Bone marrow (tissue), 2 donors: Measurements from ENCODE around the gene CREB5.

ENCODE experiments used
- DNase-seq, 2 donors: peaks; one replicate each; lab custom pipeline; 2025; lab: John Stamatoyannopoulos, UW

The CREB5 gene

DNA sequence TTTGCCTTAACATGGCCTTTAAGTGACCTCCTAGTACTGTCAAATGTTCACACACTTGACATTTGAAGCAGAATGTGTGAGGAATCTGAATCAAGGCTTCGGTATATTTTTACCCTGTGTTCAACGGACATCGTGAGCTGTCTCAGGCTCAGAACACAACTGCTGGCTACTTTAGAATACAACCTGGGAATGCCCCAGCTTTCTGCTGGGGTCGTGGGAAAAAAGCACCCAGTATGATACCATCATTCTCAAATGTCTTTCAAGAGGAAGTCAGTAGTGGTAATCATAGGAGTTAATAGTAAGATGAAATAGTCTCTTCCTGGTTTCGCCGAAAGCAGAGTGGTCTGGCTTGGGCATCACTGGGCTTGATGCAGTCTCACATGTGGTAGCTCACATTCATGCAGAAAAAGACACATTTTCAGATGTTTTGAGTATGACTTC, 67.2 kb downstream of the CREB5 start:
- DNase-seq, result no peak

- no peak for DNase-seq
These were observed 68.3 kb downstream of the CREB5 start for GRCh38 chr7:28480595-28480994.

GRCh38 chr7:28481091-28481926, 69.0 kb downstream of the CREB5 start:
- DNase-seq, result no peak

GRCh38 chr7:28483112-28483511, 70.8 kb downstream of the CREB5 start:
- DNase-seq, result no peak

DNA sequence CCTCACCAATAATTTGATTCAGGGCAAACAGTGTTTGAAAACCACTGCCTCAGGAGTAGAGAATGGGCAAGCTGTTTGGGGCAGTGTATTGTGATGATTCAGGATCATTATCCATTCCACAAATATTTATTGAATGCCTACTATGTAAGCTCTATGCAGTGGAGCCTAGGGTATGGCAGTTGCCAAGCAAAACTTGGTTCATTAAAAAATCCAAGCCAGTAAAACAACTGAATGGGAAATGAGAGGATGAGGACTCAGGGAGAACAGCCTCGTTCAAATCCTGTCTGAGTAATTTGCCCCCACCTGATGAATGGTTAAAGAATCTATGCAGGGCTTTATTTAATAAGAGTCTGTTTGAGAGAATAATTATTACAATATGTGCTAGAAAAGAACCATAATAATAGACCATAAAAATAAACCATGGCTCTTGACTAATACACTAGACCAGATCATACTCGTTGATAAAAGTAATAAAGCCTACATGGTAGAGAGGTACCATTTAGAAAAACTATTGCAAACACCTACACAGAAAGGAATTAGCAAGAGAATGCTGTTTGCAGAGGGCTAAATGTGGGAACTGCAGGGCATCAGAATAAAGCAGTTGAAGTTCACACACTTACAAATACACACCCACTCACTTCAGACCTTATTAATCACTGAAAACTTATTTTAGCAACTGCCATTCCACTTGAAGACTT, 71.7 kb downstream of the CREB5 start:
- DNase-seq, result no peak

GRCh38 chr7:28484606-28484935, 72.3 kb downstream of the CREB5 start:
- no peak for DNase-seq

GRCh38 chr7:28487487-28487886, 75.2 kb downstream of the CREB5 start:
- DNase-seq, result no peak

DNA sequence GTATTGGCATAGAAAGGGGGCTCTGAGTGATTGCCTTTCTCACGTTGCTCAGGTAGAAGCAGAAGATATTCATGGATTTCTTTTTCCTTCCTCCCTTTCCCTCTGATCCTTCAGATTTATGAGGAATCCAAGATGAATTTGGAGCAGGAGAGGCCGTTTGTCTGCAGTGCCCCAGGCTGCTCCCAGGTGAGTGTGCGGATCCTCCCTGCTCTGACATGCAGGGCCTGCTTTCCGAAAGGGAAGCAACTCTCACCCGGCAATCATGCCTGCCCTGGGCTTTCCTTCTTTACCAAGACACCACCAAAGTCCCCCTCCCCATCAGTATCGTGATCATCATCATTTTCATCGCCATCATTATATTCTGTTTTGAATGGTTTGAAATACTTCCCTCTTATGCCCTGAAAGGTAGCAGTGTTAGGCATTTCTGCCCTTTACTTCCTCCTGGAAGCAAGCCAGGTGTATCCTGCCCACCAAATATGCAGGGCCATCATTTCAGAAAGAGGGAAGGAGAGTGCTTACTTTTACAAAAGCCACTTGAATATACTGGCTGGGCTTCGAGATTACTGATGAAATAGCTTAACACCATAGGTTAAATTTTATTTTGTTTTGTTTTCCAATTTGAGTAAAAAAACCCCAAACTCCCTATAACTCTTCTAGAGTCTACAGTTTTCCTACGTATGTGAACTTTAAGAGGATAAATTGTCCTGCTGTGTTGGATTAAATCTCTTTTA, 75.9 kb downstream of the CREB5 start:
- no peak for DNase-seq

- no peak for DNase-seq
These were observed 78.5 kb downstream of the CREB5 start for GRCh38 chr7:28490831-28491230.

- no peak for DNase-seq
These were observed 81.2 kb downstream of the CREB5 start for GRCh38 chr7:28493477-28493876.

DNA sequence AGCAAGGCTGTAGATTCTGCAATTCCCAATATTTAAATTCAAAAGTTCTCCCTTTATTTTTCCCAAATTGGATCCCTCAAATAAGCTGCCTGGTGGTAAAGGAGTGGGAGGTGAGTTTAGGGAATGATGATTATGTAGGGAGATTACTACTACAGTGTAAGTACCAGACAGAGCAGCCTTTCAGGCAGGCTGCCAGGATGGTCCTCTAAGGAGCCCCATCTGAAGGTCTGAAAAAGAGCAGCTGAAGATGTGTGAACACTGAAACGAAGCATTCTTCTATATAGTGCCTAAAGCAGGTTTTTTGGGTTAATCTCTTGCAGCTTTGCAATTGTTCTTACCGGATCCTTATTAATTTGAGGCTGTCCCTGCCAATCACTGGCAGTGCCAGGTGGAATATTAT, 84.7 kb downstream of the CREB5 start:
- no peak for DNase-seq

DNA sequence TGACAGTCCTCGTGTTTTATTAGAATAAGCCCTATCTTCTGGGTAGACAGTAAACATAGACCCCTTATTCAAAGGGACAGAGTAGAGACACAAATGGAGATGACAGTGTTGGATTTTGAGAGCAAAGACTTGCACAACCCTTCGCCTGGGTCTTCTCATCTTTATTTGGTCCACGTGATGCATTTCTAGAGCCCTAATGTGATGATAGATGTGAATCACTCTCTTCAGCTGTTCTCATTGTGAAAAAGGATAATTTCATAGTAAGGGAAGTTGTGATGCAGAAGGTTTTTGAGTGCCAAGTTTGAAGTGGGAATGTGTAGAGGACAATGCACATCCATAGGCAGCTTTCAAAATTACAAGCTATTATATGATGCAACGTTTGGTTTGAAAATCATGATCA, 86.3 kb downstream of the CREB5 start:
- no peak for DNase-seq

DNA sequence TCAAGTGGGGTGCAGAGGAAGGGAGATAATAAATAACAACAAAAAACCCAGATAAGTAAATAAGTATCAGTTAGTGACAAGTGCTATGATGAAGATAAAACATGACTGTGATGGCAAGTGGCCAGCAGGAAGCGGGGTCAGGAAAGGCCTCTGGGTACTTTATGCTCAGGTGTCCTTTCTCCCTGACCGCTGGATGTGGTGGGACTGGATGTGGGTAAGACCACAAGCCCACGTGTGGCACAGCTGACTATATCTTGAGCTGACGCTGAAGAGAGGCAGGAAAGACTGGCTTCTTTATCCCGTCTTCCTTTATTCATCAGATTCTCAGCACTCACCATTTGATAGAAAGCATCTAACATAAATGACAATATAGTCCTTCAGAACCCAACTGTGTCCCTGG, 87.8 kb downstream of the CREB5 start:
- no peak for DNase-seq

DNA sequence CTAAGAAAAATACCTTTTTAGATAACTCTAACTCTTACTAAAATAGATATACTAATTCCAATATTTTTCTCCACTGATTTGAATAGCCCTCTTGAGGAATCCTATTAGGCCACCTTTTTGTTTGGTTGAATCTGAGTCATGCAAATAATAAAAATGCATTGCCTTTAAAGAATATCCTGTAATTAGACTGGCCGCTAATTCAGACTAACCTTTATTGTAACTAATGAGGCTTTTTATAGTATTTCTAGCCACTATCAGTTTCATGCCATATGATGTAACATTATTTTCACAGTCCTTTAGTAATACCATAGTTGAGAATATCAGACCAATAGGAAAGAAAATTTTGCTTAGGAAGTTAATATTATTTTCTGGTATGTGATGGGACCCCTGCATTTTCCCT, 90.1 kb downstream of the CREB5 start:
- DNase-seq, result no peak

- DNase-seq, result no peak
These were observed 91.1 kb downstream of the CREB5 start for GRCh38 chr7:28503396-28503795.

- no peak for DNase-seq
These were observed 92.7 kb downstream of the CREB5 start for GRCh38 chr7:28505014-28505413.

DNA sequence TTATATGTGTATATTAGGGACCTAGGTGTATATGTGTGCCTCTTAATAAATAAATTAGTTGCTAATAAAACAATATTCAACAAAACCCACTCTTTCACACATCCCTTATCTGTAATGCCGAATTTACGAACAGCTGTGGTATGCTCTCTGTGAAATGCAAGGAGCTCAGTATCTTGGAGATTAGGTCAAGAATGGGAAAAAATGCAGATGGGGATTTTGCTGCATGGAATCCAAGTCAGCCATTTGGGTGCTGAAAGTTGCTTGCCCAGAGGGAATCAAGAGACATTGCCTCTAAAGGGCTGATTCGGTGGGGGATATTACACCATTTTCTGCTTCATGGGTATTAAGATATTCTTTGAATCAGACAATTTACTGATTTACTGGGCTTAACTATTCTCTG, 93.5 kb downstream of the CREB5 start:
- no peak for DNase-seq

DNA sequence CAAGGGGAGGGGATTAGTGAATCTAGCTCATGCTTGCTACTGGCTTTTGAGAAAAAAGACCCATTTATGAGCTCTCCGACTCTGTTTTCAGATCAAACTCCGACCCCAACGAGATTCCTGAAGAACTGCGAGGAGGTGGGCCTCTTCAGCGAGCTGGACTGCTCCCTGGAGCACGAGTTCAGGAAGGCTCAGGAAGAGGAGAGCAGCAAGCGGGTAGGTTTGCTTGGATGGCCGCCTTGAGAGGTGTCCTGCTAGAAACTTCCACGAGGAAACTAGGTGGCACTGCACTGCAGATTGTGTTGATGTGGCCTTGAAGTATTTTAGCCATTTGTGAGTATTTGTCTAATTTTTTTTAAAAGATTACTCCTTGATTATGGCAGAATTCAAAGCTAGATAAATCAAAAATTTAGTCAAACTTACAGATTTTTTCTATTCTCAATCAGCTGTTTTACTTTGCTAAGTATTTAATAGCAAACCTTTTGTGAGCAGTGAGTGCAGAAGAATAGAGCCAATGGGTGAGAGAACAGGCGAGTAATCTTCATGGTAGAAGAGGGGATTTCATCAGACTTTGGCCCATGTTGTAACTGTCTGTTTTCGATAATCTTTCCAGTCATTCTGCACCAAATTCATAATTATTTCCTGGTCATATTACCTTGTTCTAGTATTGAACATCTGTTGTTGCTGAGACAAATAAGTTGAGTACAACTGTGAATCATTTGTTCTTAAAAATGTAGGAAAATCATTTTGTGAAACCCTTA, 95.4 kb downstream of the CREB5 start:
- DNase-seq, result no peak

DNA sequence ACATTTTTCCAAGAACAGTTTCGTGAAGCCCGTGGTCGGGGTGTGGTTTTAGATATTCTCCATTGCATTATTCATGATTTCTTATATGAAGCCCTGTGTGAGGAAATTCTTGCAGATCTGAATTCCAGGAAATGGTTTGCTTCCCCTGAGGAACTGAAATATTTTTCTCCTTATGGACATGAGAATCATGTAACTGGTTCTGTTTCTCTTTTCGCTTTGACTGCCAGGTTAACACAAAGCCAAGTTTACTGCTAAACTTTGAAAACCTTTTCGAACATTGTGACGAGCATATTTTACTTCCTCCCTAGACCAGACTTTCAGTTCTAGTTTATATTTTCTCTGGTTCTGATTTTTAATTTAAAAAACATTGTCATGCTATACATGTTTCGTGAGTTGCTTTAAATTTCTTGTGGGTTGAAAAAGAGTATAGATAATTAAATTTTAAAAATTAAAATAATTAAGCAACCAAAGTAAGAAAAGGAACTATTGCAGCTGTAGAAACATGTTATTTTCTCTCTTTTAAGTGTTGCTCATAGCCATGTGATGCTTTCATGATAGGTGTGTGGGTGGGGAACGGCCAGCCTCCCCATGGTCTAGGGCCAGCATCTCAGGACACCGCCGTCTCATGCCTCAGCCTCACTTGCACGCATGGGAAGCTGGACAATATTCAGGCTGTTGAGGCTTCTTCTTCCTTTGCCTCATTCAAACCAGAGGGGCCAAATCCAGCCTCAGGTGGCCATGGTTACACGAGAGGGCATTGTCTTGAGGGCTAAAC, 97.1 kb downstream of the CREB5 start:
- no peak for DNase-seq

DNA sequence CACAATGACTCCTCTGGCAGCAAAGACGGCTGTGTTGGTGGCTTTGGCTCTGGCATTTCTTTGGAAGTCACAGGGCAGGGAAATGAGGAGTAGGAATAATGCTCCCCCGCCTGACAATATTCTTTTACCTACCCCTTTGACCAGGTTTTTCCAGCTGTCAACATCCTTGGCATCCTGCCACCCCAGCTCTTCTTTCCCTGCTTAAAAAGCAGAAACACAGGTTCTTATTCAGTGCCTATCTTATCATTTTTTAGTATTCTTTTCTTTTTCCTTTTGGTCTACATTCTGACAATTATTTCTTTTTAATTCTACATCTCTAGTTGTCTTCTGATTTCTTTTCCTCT, 97.7 kb downstream of the CREB5 start:
- no peak for DNase-seq

DNA sequence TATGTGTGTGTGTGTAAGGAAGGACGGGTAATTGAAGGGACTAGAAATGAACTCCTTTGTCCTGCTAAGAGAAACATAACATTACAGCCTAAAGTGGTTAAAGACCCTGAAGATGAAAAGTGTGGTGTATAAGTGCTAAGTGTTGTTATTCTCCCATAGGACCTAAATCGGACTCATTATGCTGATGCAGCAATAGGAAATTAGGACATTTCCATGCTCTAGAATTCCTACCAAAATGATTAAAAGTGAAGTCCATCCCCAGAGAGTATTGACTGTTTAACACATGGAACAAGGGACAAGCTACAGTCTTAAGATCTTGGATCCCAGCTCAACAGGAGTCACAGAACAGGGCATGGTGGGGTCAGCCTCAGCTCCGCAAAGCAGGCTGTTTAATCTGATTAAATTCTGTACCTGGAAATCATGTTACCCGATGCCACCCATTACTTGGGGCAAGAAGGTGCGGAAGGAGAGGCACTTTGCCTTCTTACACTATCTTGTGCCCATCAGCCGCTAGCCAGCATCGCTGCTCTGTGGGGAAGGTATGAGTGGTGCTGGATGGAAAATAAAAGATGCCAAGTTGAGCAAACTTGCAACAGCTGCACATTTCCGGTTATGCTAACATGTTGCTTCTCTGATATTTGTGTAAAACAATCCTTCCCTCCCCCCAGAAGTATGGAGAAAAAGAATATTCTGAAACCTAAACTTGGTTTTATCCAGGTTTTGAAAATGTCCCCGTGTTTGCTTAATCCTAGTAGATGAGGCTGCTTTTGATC, 100.5 kb downstream of the CREB5 start:
- no peak for DNase-seq
